OCI-LY7 (cell line): Measurements from ENCODE around the gene APPL1. TPM values are rescaled to one million over a fixed set of nuclear protein-coding genes. Genes with fewer than 3 reads are reported as not detected.

Experiments
- BruUV-seq: library from RNA; stranded (reverse); fragments of 400-500 nt; replicated peaks from 2 replicates; lab custom pipeline; 2021; lab: Mats Ljungman, UMichigan
- CTCF ChIA-PET: fragments of 300-600 bp; sonication (Branson Sonifier 250); formaldehyde crosslinking; loops from one replicate; lab custom pipeline; 2022; ENCODE audit warnings: antibody characterized with exemption; ENCODE audit not compliant: unreplicated experiment; lab: Charles Lee
- POLR2A ChIA-PET: fragments of 300-600 bp; sonication (Branson Sonifier 250); formaldehyde crosslinking; loops from one replicate; lab custom pipeline; 2022; ENCODE audit warnings: antibody characterized with exemption; lab: Charles Lee
- DNase-seq: peaks from one replicate; pipeline ENCODE4 v3.0.0-alpha.2; 2015; ENCODE audit warnings: low spot score
- H2AFZ ChIP-seq: fragments of 200-600 bp; sonication (generic), shearing (Covaris generic); 2 replicates; pipeline ENCODE4 v1.6.1; 2014; ENCODE audit warnings: mild to moderate bottlenecking, antibody characterized with exemption, low read length, moderate library complexity
- H3K27ac ChIP-seq: fragments of 200-600 bp; sonication (generic); 2 replicates; pipeline ENCODE4 v1.5.1; 2014; ENCODE audit warnings: mixed run types, low read depth, mild to moderate bottlenecking, moderate library complexity, low read length, inconsistent platforms; ENCODE audit not compliant: poor library complexity, severe bottlenecking
- H3K36me3 ChIP-seq: fragments of 200-600 bp; sonication (generic); 2 replicates; pipeline ENCODE4 v1.6.1; 2014; ENCODE audit warnings: mild to moderate bottlenecking, antibody characterized with exemption, low read length, moderate library complexity, mixed read lengths; ENCODE audit not compliant: insufficient read depth
- H3K4me1 ChIP-seq: fragments of 200-600 bp; sonication (generic); 2 replicates; pipeline ENCODE4 v1.5.1; 2014; ENCODE audit warnings: mild to moderate bottlenecking, low read length; ENCODE audit not compliant: insufficient read depth, poor library complexity, severe bottlenecking
- H3K4me2 ChIP-seq: fragments of 200-600 bp; sonication (generic); 2 replicates; pipeline ENCODE4 v1.6.1; 2014; ENCODE audit warnings: mild to moderate bottlenecking, low read length
- H3K4me3 ChIP-seq: fragments of 200-600 bp; sonication (generic); 2 replicates; pipeline ENCODE4 v1.5.1; 2014; ENCODE audit warnings: mild to moderate bottlenecking, low read depth, low read length; ENCODE audit not compliant: poor library complexity, severe bottlenecking
- H3K79me2 ChIP-seq: fragments of 200-600 bp; sonication (generic); 2 replicates; pipeline ENCODE4 v1.6.1; 2016; ENCODE audit warnings: low read depth, mild to moderate bottlenecking, low read length, moderate library complexity, mixed read lengths; ENCODE audit not compliant: insufficient read depth
- H3K9me2 ChIP-seq: fragments of 200-600 bp; sonication (generic); 2 replicates; pipeline ENCODE4 v1.6.1; 2016; ENCODE audit warnings: mild to moderate bottlenecking, low read length, mixed read lengths; ENCODE audit not compliant: insufficient read depth
- H3K9me3 ChIP-seq: fragments of 200-600 bp; sonication (generic); 2 replicates; pipeline ENCODE4 v1.6.1; 2014; ENCODE audit warnings: mild to moderate bottlenecking, mixed run types, low read length, mixed read lengths
- H4K20me1 ChIP-seq: fragments of 200-600 bp; sonication (generic); 2 replicates; pipeline ENCODE4 v1.6.1; 2014; ENCODE audit warnings: mild to moderate bottlenecking, antibody characterized with exemption, low read length, moderate library complexity, mixed read lengths; ENCODE audit not compliant: insufficient read depth
- CTCF ChIP-seq: fragments of 200-600 bp; sonication (generic); conservative IDR thresholded peaks from 2 replicates; pipeline ENCODE4 v1.5.1; 2014; ENCODE audit warnings: mild to moderate bottlenecking, antibody characterized with exemption, low read length, moderate library complexity, mixed read lengths
- EZH2phosphoT487 ChIP-seq: fragments of 200-600 bp; sonication (generic); IDR thresholded peaks from 2 replicates; pipeline ENCODE4 v1.6.1; 2018; ENCODE audit warnings: low read depth, borderline replicate concordance, mild to moderate bottlenecking, mixed run types, antibody characterized with exemption, low read length, moderate library complexity, mixed read lengths
- intact Hi-C: fragments of 100-400 bp; cut with micrococcal nuclease; formaldehyde crosslinking; loops from one replicate; pipeline ENCODE4 v1.10.0; 2022; ENCODE audit not compliant: unreplicated experiment
- total RNA-seq, 2 experiments: library from RNA; depleted of rRNA in 1 of 2; stranded (reverse); fragments of >200 nt in 1 of 2; shearing (Covaris generic) in 1 of 2; gene quantifications; 2 replicates each; pipeline ENCODE4 v1.2.3, GENCODE V29; 2014 to 2022

APPL1 gene
- total RNA-seq, 2 experiments from 2014 or later = 45.9 to 54.5 TPM

- CTCF ChIA-PET = no interaction called here
- no peaks in the 10 kb centered on the region for H3K79me2 ChIP-seq
- no peaks in the 10 kb centered on the region for H4K20me1 ChIP-seq
- DNase-seq = no peak
- H3K4me3 ChIP-seq = no peak overlapping the region
- no peaks in the 10 kb centered on the region for H3K9me3 ChIP-seq
- H3K4me2 ChIP-seq = no peak overlapping the region
- H2AFZ ChIP-seq = no peak overlapping the region
- H3K36me3 ChIP-seq = peaks cover 2% of the 10 kb centered on the region
- BruUV-seq = no TSS peak
- no peaks in the 10 kb centered on the region for H3K9me2 ChIP-seq
- TF ChIP-seq EZH2phosphoT487 (no peak), CTCF (no peak)
- H3K27ac ChIP-seq = no peak overlapping the region
- intact Hi-C loops = no loop called here
- H3K4me1 ChIP-seq = no peaks in the 10 kb centered on the region
- POLR2A ChIA-PET = no interaction called here
Observed at GRCh38 chr3:57279685-57280084, 52.2 kb downstream of the APPL1 start.

GRCh38 chr3:57281715-57282114, 54.2 kb downstream of the APPL1 start:
- BruUV-seq = no TSS peak
- no peaks in the 10 kb centered on the region for H3K79me2 ChIP-seq
- ChIA-PET CTCF (no interaction called here), POLR2A (no interaction called here)
- H3K9me3 ChIP-seq = no peaks in the 10 kb centered on the region
- no peak overlapping the region for H3K27ac ChIP-seq
- H3K4me1 ChIP-seq = no peaks in the 10 kb centered on the region
- intact Hi-C loops = no loop called here
- H3K4me2 ChIP-seq = no peak overlapping the region
- H3K4me3 ChIP-seq = no peak overlapping the region
- TF ChIP-seq EZH2phosphoT487 (no peak), CTCF (no peak)
- no peaks in the 10 kb centered on the region for H4K20me1 ChIP-seq
- no peak overlapping the region for H2AFZ ChIP-seq
- no peak for DNase-seq
- H3K36me3 ChIP-seq = no peaks in the 10 kb centered on the region
- no peaks in the 10 kb centered on the region for H3K9me2 ChIP-seq

GRCh38 chr3:57283334-57283733, 55.8 kb downstream of the APPL1 start:
- CTCF ChIA-PET = no interaction called here
- no peak overlapping the region for H2AFZ ChIP-seq
- H3K4me2 ChIP-seq = no peak overlapping the region
- no peak for TF ChIP-seq EZH2phosphoT487
- TF ChIP-seq CTCF = no peak
- no peaks in the 10 kb centered on the region for H3K4me1 ChIP-seq
- H3K27ac ChIP-seq = no peak overlapping the region
- POLR2A ChIA-PET = no interaction called here
- DNase-seq = no peak
- H3K4me3 ChIP-seq = no peak overlapping the region
- intact Hi-C loops = no loop called here
- no peaks in the 10 kb centered on the region for H3K36me3 ChIP-seq
- no peaks in the 10 kb centered on the region for H3K79me2 ChIP-seq
- no peaks in the 10 kb centered on the region for H3K9me3 ChIP-seq
- BruUV-seq = no TSS peak
- no peaks in the 10 kb centered on the region for H4K20me1 ChIP-seq
- no peaks in the 10 kb centered on the region for H3K9me2 ChIP-seq
